ENCODE results near the gene KDM4B. TPM values are rescaled to one million over a fixed set of nuclear protein-coding genes. Genes with fewer than 3 reads are reported as not detected.

Gene KDM4B
- total and polyA plus RNA-seq, 10 of the 15 experiments (the other 5 are each of a cell fraction or from before 2014, with no cell fraction given): 0.47 to 49.6 (median 16.2) TPM

DNA sequence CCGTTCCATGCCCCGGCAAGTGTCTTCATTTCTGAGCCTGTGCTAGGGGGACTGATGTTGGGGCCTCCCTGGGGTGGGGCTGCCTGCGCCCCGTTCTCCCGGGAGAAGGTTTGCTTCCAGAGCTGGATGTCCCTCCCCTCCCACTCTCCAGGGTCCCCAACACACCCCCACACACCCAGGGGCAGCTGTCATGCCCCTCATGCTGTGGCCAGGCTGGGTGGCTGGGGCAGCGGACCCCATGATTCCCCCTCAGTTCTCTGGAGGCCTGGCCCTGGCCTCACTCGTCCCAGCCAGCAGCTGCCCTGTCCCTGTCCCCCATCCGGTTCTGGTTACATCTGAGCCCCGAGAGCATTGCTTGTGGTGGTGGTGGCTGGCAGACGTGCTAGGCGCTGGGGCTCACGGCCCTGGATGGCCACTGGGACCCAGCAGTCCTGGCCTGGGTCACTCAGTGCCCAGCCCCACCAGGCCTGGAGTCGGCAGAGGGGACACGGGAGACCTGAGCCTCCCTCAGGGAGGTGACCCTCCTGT lies 184.8 kb downstream of the KDM4B start:
- TF ChIP-seq FOS (IDR thresholded peaks at IDR 0.05; ENCODE audit: borderline replicate concordance, extremely low read depth, insufficient read length): no peak
- TF ChIP-seq POLR2A (IDR thresholded peaks at IDR 0.05; ENCODE audit: low read depth, low read length): peak; percentile 73
- H3K27me3 ChIP-seq (replicated peaks in 1 of 2; ENCODE audit: control insufficient read depth in 2 of 2, insufficient read depth in 2 of 2, low read length in 1 of 2): no peaks in the 10 kb centered on the region
- ATAC-seq: peak; percentile 43
- RAD21 ChIA-PET (ENCODE audit: unreplicated experiment): no interaction called here
- no peak for DNase-seq (ENCODE audit: low read depth, low spot score)
- no peaks in the 10 kb centered on the region for H3K36me3 ChIP-seq (ENCODE audit: control insufficient read depth in 2 of 2, insufficient read depth in 2 of 2, low read length in 1 of 2)
- no peak overlapping the region for H3K4me3 ChIP-seq
- no peak overlapping the region for H3K27ac ChIP-seq (ENCODE audit: control insufficient read depth, insufficient read depth)
- H3K79me2 ChIP-seq (ENCODE audit: control insufficient read depth, insufficient read depth, low read length): no peaks in the 10 kb centered on the region
- intact Hi-C loops (cut with micrococcal nuclease; ENCODE audit: unreplicated experiment): loop anchor here (2.0 kb wide), 1 partner anchor 105 kb away; no protein-coding TSS in a partner anchor
- in situ Hi-C loops (cut with MboI): no loop called here
- no peaks in the 10 kb centered on the region for H4K20me1 ChIP-seq (ENCODE audit: control insufficient read depth, insufficient read depth)
- POLR2A ChIA-PET: no interaction called here
- no peak for FAIRE-seq
- no TSS peak for BruUV-seq (replicated peaks)
- no peak overlapping the region for H3K4me2 ChIP-seq (ENCODE audit: control insufficient read depth, insufficient read depth)
- H2AFZ ChIP-seq (ENCODE audit: control insufficient read depth, low read depth, low read length): no peak overlapping the region
- no peaks in the 10 kb centered on the region for H3K4me1 ChIP-seq (ENCODE audit: control insufficient read depth, insufficient read depth, low read length)
- SMC1A ChIA-PET (ENCODE audit: uncharacterized antibody, unreplicated experiment): interaction anchor here (0.6 kb wide), 1 partner anchor 417 kb away, joined by 3 read pairs; no protein-coding TSS in a partner anchor
- WGBS (ENCODE audit: insufficient coverage, insufficient replicate concordance, low lambda C conversion rate, missing lambda C conversion rate): 56% methylated on average over 11 of the region's 14 CpGs
- H3K9me3 ChIP-seq (replicated peaks; ENCODE audit: control insufficient read depth, insufficient read depth, low read length): no peaks in the 10 kb centered on the region; the same call in 2 of the 3 replicates
- CTCF ChIA-PET: interaction anchor here (0.8 to 1.3 kb wide), 4 partner anchors 9 to 185 kb away, joined by 3 to 4 read pairs (median 4); no protein-coding TSS in a partner anchor
- no peak overlapping the region for H3K9ac ChIP-seq (ENCODE audit: control insufficient read depth, insufficient read depth, low read length)

DNA sequence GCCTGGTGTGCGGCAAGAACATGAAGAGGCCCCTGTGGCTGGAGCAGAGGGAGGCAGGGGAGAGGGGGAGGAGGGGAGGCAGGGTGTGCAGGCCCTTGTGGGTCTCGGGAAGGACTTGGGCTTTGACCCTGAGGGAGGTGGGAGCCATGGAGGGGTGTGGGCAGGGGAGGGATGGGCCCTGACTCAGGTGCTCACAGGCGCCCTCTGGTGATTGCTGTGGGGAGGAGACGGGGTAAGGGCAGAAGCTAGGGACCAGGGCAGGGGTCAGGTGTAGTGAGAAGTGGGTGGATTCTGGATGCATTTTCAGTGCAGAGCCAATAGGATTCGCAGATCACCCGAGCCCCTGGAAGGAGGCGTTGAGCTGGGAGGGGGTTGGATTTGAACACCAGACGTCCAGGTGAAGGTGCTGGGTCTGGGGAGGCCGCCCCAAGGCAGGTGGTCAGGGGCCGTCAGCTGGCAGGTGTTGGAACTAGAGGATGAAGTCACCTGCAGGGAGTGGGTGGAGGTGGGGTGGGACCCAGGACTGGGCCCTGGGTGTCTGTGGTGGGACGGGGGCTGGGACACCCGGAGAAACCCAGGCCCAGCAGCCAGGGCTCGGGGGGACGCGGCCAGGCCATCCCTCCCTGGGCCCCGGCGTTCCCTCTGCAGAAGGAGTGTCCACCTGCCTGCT lies 185.4 kb downstream of the KDM4B start:
- Histone ChIP-seq H3K27ac (ENCODE audit: control insufficient read depth, insufficient read depth) (no peak overlapping the region), H2AFZ (ENCODE audit: control insufficient read depth, low read depth, low read length) (no peak overlapping the region), H3K9ac (ENCODE audit: control insufficient read depth, insufficient read depth, low read length) (no peak overlapping the region), H4K20me1 (ENCODE audit: control insufficient read depth, insufficient read depth) (no peaks in the 10 kb centered on the region), H3K4me2 (ENCODE audit: control insufficient read depth, insufficient read depth) (no peak overlapping the region), H3K36me3 (ENCODE audit: control insufficient read depth in 2 of 2, insufficient read depth in 2 of 2, low read length in 1 of 2) (no peaks in the 10 kb centered on the region), H3K79me2 (ENCODE audit: control insufficient read depth, insufficient read depth, low read length) (no peaks in the 10 kb centered on the region), H3K9me3 (replicated peaks; ENCODE audit: control insufficient read depth, insufficient read depth, low read length) (no peaks in the 10 kb centered on the region; the same call in 2 of the 3 replicates), H3K27me3 (replicated peaks in 1 of 2; ENCODE audit: control insufficient read depth in 2 of 2, insufficient read depth in 2 of 2, low read length in 1 of 2) (no peaks in the 10 kb centered on the region), H3K4me1 (ENCODE audit: control insufficient read depth, insufficient read depth, low read length) (no peaks in the 10 kb centered on the region), H3K4me3 (no peak overlapping the region)
- CTCF ChIA-PET: interaction anchor here (0.8 to 1.3 kb wide), 4 partner anchors 9 to 184 kb away, joined by 3 to 4 read pairs (median 4); no protein-coding TSS in a partner anchor
- in situ Hi-C loops (cut with MboI) (no loop called here), intact Hi-C loops (cut with micrococcal nuclease; ENCODE audit: unreplicated experiment) (loop anchor here (2.0 kb wide), 1 partner anchor 105 kb away; no protein-coding TSS in a partner anchor)
- 56% methylated on average over 14 of the region's 17 CpGs for WGBS (ENCODE audit: insufficient coverage, insufficient replicate concordance, low lambda C conversion rate, missing lambda C conversion rate)
- no peak for TF ChIP-seq MYB (IDR thresholded peaks at IDR 0.05; ENCODE audit: borderline replicate concordance, low read depth, low read length)
- TF ChIP-seq, protein P1, sequence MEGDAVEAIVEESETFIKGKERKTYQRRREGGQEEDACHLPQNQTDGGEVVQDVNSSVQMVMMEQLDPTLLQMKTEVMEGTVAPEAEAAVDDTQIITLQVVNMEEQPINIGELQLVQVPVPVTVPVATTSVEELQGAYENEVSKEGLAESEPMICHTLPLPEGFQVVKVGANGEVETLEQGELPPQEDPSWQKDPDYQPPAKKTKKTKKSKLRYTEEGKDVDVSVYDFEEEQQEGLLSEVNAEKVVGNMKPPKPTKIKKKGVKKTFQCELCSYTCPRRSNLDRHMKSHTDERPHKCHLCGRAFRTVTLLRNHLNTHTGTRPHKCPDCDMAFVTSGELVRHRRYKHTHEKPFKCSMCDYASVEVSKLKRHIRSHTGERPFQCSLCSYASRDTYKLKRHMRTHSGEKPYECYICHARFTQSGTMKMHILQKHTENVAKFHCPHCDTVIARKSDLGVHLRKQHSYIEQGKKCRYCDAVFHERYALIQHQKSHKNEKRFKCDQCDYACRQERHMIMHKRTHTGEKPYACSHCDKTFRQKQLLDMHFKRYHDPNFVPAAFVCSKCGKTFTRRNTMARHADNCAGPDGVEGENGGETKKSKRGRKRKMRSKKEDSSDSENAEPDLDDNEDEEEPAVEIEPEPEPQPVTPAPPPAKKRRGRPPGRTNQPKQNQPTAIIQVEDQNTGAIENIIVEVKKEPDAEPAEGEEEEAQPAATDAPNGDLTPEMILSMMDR (IDR thresholded peaks at IDR 0.05 in 2 of 3, conservative IDR thresholded peaks at IDR 0.05 in 1 of 3; ENCODE audit: control insufficient read depth in 2 of 3, extremely low read depth in 1 of 3, insufficient read depth in 1 of 3, low read depth in 3 of 3, low read length in 3 of 3): peak; percentile 48 to 78 (median 51)
- TF ChIP-seq POLR2AphosphoS2 (IDR thresholded peaks at IDR 0.05; ENCODE audit: low read depth, low read length): peak; percentile 69; the same call in 1 of the 2 replicates
- no peak for TF ChIP-seq NR2C1 (IDR thresholded peaks at IDR 0.05)
- TF ChIP-seq NBN (IDR thresholded peaks at IDR 0.05): no peak
- TF ChIP-seq POLR2A (IDR thresholded peaks at IDR 0.05; ENCODE audit: low read depth, low read length): peak; percentile 63
- TF ChIP-seq SMC3 (IDR thresholded peaks at IDR 0.05; ENCODE audit: borderline replicate concordance, low read length): peak; percentile 46
- peak; percentile 35; the same call in 1 of the 2 replicates for TF ChIP-seq RAD21 (IDR thresholded peaks at IDR 0.05; ENCODE audit: insufficient read depth, low read depth, low read length)
- 0 out of 3 replicates have a peak, but pooled peaks have one; percentile 6 for TF ChIP-seq POU2F2 (IDR thresholded peaks at IDR 0.05; ENCODE audit: borderline replicate concordance, low read depth, low read length)
- RAD21 ChIA-PET (ENCODE audit: unreplicated experiment): no interaction called here
- POLR2A ChIA-PET: no interaction called here
- DNase-seq (ENCODE audit: low read depth, low spot score): no peak
- ATAC-seq: peak; percentile 92
- SMC1A ChIA-PET (ENCODE audit: uncharacterized antibody, unreplicated experiment): interaction anchor here (0.6 kb wide), 1 partner anchor 418 kb away, joined by 3 read pairs; no protein-coding TSS in a partner anchor
- no TSS peak for BruUV-seq (replicated peaks)
- no peak for FAIRE-seq

All from GM12878 (cell line).